IMR-90 (cell line): ENCODE data around the gene QSER1.

Source experiments
- CEBPB ChIP-seq: IDR thresholded peaks from 2 replicates; pipeline ENCODE4 v1.6.1; 2012; ENCODE audit warnings: low read depth, low read length, improper control_type of control experiment
- CTCF ChIP-seq: conservative IDR thresholded peaks from 2 replicates; pipeline ENCODE4 v1.5.1; 2012; ENCODE audit warnings: mild to moderate bottlenecking, low read depth, low read length, improper control_type of control experiment
- FOS ChIP-seq: fragments of 150-350 bp; IDR thresholded peaks from 2 replicates; pipeline ENCODE4 v1.6.1; 2016; ENCODE audit warnings: low read depth, low read length
- MAFK ChIP-seq: IDR thresholded peaks from 2 replicates; pipeline ENCODE4 v1.6.1; 2012; ENCODE audit warnings: low read depth, low read length, improper control_type of control experiment
- MAZ ChIP-seq: IDR thresholded peaks from 2 replicates; pipeline ENCODE4 v1.6.1; 2012; ENCODE audit warnings: low read depth, mild to moderate bottlenecking, low read length, improper control_type of control experiment, moderate library complexity, borderline replicate concordance
- POLR2A ChIP-seq: IDR thresholded peaks from 2 replicates; pipeline ENCODE4 v1.6.1; 2012; ENCODE audit warnings: mild to moderate bottlenecking, low read depth, low read length
- RAD21 ChIP-seq: IDR thresholded peaks from 2 replicates; pipeline ENCODE4 v1.6.1; 2012; ENCODE audit warnings: low read length, improper control_type of control experiment
- RCOR1 ChIP-seq: IDR thresholded peaks from 2 replicates; pipeline ENCODE4 v1.6.1; 2012; ENCODE audit warnings: mild to moderate bottlenecking, low read length, improper control_type of control experiment; ENCODE audit not compliant: insufficient replicate concordance
- RFX5 ChIP-seq: IDR thresholded peaks from 2 replicates; pipeline ENCODE4 v1.8.0; 2012; ENCODE audit warnings: low read depth, mild to moderate bottlenecking, low read length, moderate library complexity
- SMC3 ChIP-seq: fragments of 150-350 bp; IDR thresholded peaks from 2 replicates; pipeline ENCODE4 v1.6.1; 2016; ENCODE audit warnings: low read depth, mild to moderate bottlenecking, antibody characterized with exemption, low read length, moderate library complexity
- USF2 ChIP-seq: fragments of 150-350 bp; IDR thresholded peaks from 2 replicates; pipeline ENCODE4 v1.6.1; 2017; ENCODE audit warnings: mild to moderate bottlenecking, antibody characterized with exemption, low read length, low read depth

- TF ChIP-seq CTCF (no peak), POLR2A (no peak), RFX5 (no peak), CEBPB (no peak), MAFK (no peak), RAD21 (no peak), SMC3 (no peak), FOS (no peak), MAZ (no peak), RCOR1 (no peak), USF2 (no peak)
Measured at GRCh38 chr11:33001751-33002542, 109.3 kb downstream of the QSER1 start.
